Measurements from ENCODE around the gene FAM120B. TPM values are rescaled to one million over a fixed set of nuclear protein-coding genes. Genes with fewer than 3 reads are reported as not detected.

Gene FAM120B
- polyA plus RNA-seq, 1 experiment = 8.8 TPM

DNA sequence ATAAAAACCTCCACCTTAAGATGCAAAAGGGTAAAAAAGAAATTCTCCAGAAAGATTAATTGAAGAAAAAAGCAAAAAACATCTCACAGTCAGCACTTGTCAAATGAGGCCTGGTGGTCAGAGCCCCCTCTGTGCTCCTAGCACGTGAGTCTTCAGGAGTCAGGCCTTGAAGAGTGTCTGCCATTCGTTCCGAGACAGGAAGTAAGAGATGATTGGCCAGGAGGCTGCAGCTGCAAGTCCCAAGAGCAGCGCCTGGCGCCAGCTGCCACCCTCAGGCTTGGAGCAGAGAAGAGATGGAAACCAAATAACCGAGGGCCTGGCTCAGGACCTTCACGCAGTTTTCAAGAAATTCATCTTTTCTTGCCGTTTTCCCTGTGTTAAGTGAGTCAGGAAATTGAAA lies 65.0 kb downstream of the FAM120B start:
- no peak for DNase-seq (ENCODE audit: low read depth)
- Histone ChIP-seq H3K27me3 (ENCODE audit: control insufficient read depth, insufficient read depth, low read length) (no peaks in the 10 kb centered on the region), H3K4me3 (ENCODE audit: low read depth, low read length) (no peak overlapping the region), H3K36me3 (ENCODE audit: control insufficient read depth, insufficient read depth, low read length) (peaks cover 5% of the 10 kb centered on the region; the same call in 1 of the 2 replicates)
- ChIA-PET POLR2A (no interaction called here), CTCF (no interaction called here)
- TF ChIP-seq, protein P1, sequence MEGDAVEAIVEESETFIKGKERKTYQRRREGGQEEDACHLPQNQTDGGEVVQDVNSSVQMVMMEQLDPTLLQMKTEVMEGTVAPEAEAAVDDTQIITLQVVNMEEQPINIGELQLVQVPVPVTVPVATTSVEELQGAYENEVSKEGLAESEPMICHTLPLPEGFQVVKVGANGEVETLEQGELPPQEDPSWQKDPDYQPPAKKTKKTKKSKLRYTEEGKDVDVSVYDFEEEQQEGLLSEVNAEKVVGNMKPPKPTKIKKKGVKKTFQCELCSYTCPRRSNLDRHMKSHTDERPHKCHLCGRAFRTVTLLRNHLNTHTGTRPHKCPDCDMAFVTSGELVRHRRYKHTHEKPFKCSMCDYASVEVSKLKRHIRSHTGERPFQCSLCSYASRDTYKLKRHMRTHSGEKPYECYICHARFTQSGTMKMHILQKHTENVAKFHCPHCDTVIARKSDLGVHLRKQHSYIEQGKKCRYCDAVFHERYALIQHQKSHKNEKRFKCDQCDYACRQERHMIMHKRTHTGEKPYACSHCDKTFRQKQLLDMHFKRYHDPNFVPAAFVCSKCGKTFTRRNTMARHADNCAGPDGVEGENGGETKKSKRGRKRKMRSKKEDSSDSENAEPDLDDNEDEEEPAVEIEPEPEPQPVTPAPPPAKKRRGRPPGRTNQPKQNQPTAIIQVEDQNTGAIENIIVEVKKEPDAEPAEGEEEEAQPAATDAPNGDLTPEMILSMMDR (IDR thresholded peaks at IDR 0.05; ENCODE audit: insufficient read depth, low read depth, low read length) = no peak

DNA sequence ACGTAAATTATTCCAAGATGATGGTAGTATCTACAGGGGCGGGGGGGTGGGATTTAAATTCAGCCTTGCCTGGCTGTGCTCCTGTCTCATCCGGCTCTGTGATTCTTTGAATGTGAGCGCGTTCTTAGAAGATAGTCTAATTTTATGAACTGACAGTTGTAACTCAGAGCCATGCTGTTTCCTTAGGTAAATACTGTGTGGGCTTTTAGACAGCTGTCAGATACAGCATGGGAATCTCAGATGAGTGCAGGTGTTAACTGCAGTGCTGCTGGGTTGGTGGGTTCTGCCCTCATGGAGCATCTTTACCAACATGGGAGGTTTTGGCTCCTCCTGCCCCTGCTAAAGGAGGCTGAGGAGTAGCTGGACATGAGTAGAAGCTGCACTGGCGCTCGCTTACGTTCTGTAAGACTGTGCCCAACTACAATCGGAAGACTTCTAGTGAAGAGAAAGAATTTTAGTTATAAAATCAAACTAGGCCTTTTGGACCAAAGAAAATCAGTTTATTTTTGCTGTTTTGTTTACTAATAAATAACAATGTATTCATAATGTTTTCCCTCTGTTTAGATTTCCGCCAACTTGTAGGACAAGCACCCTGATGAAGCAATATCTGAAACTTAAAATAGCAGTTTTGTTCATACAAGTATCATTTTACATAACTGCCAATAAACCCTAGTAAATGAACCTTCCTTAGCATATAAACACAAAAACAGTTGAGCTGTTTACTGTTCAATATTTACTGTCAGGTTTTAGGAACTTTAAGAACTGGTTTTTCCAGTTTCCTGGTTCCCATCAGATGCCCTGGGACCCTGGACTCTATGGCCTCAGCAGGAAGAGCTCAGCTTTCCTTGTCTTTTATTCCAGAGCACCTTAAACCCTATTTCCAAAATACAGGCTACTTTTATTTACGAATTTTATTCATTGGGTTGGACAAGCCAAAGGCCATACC lies 66.1 kb downstream of the FAM120B start:
- H3K4me3 ChIP-seq (ENCODE audit: low read depth, low read length) = no peak overlapping the region
- TF ChIP-seq, protein P1 (IDR thresholded peaks at IDR 0.05; ENCODE audit: insufficient read depth, low read depth, low read length) = no peak
- POLR2A ChIA-PET = no interaction called here
- CTCF ChIA-PET = no interaction called here
- DNase-seq (ENCODE audit: low read depth) = no peak
- H3K36me3 ChIP-seq (ENCODE audit: control insufficient read depth, insufficient read depth, low read length) = peaks cover 5% of the 10 kb centered on the region; the same call in 1 of the 2 replicates
- H3K27me3 ChIP-seq (ENCODE audit: control insufficient read depth, insufficient read depth, low read length) = no peaks in the 10 kb centered on the region

- ChIA-PET CTCF (no interaction called here), POLR2A (no interaction called here)
- DNase-seq (ENCODE audit: low read depth) = no peak
- TF ChIP-seq, protein P1 (IDR thresholded peaks at IDR 0.05; ENCODE audit: insufficient read depth, low read depth, low read length) = no peak
- Histone ChIP-seq H3K36me3 (ENCODE audit: control insufficient read depth, insufficient read depth, low read length) (peaks cover 7% of the 10 kb centered on the region), H3K4me3 (ENCODE audit: low read depth, low read length) (no peak overlapping the region), H3K27me3 (ENCODE audit: control insufficient read depth, insufficient read depth, low read length) (no peaks in the 10 kb centered on the region)
These were observed 68.2 kb downstream of the FAM120B start for GRCh38 chr6:170374571-170375444.

DNA sequence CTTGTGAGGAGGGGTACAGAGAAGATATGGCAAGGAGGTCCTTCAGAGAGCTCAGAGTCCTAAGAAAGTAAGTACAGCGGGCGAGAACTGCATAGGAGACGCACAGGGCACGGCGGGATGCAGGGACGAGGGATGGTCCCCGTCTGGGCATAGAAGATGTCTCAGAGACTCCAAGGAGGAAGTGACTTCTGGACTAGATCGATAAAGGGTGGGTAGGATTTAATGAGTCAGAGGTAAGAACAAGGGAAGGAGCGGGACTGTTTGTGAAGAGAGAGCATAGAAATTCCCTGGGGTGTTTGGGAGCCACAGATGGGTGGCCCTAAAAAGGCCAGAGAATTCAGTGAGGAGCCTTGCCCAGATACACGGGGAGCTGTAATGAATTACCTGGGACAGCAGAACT lies 69.1 kb downstream of the FAM120B start:
- H3K36me3 ChIP-seq (ENCODE audit: control insufficient read depth, insufficient read depth, low read length) = peaks cover 4% of the 10 kb centered on the region
- POLR2A ChIA-PET = no interaction called here
- H3K27me3 ChIP-seq (ENCODE audit: control insufficient read depth, insufficient read depth, low read length) = no peaks in the 10 kb centered on the region
- CTCF ChIA-PET = no interaction called here
- no peak for DNase-seq (ENCODE audit: low read depth)
- H3K4me3 ChIP-seq (ENCODE audit: low read depth, low read length) = no peak overlapping the region
- TF ChIP-seq, protein P1 (IDR thresholded peaks at IDR 0.05; ENCODE audit: insufficient read depth, low read depth, low read length) = no peak
